B cell (primary cell): ENCODE measurements around the gene PAQR4. TPM values are rescaled to one million over a fixed set of nuclear protein-coding genes. Genes with fewer than 3 reads are reported as not detected.

Experiments
- ATAC-seq: fragments of 200-7000 bp; cut with Tn5 transposase; one replicate; pipeline ENCODE4 v1.10.0; 2021; ENCODE audit warnings: low read depth, mild to moderate bottlenecking, moderate number of reproducible peaks, moderate library complexity
- CTCF ChIA-PET: fragments of 350-600 bp; sonication (Branson Sonifier 250); formaldehyde crosslinking; loops from one replicate; lab custom pipeline; 2021; ENCODE audit warnings: antibody characterized with exemption, inconsistent platforms; lab: Charles Lee
- POLR2A ChIA-PET: fragments of 350-600 bp; sonication (Branson Sonifier 250); formaldehyde crosslinking; loops from one replicate; lab custom pipeline; 2021; ENCODE audit warnings: antibody characterized with exemption; lab: Charles Lee
- DNase-seq: peaks from one replicate; pipeline ENCODE4 v3.0.0; 2013
- H2AFZ ChIP-seq: 2 replicates; pipeline ENCODE4 v1.6.1; 2012; ENCODE audit warnings: mild to moderate bottlenecking, low read depth, low read length; ENCODE audit not compliant: insufficient read depth, poor library complexity, severe bottlenecking
- H3K27ac ChIP-seq, 2 donors: 1 replicate in 1 of 2; 2 replicates in 1 of 2; pipeline ENCODE4 v1.5.1; 2012 to 2013; ENCODE audit warnings: low read length in 2 of 2, mild to moderate bottlenecking in 2 of 2, moderate library complexity in 1 of 2
- H3K27me3 ChIP-seq, 4 experiments: fragments of 200-600 bp in 1 of 4; sonication (generic) in 1 of 4; replicated peaks in 1 of 4; 1 replicate in 2 of 4; 2 replicates in 2 of 4; pipeline versions ENCODE4 v1.6.1 to v1.7.0; 2013 to 2016; ENCODE audit warnings: low read length in 3 of 4, mild to moderate bottlenecking in 2 of 4, mixed read lengths in 1 of 4, moderate library complexity in 1 of 4; ENCODE audit not compliant: insufficient read depth in 4 of 4, control insufficient read depth in 3 of 4; ENCODE audit errors: control extremely low read depth in 1 of 4
- H3K36me3 ChIP-seq, 2 experiments: replicated peaks in 1 of 2; 1 replicate in 1 of 2; 2 replicates in 1 of 2; pipeline versions ENCODE4 v1.6.1 to v1.7.1; 2013; ENCODE audit warnings: low read length in 1 of 2; ENCODE audit not compliant: insufficient read depth in 2 of 2, control insufficient read depth in 1 of 2; ENCODE audit errors: control extremely low read depth in 1 of 2, extremely low read depth in 1 of 2
- H3K4me1 ChIP-seq, 2 donors: fragments of 200-600 bp in 1 of 2; sonication (generic) in 1 of 2; 1 replicate in 1 of 2; 2 replicates in 1 of 2; pipeline versions ENCODE4 v1.5.1 to v1.6.1; 2013 to 2017; ENCODE audit warnings: low read length in 2 of 2; ENCODE audit not compliant: control insufficient read depth in 2 of 2, insufficient read depth in 2 of 2
- H3K4me2 ChIP-seq: replicated peaks from 2 replicates; pipeline ENCODE3; 2012; ENCODE audit warnings: mild to moderate bottlenecking, low read depth, low read length; ENCODE audit not compliant: poor library complexity, severe bottlenecking
- H3K4me3 ChIP-seq, 5 experiments: fragments of 200-600 bp in 1 of 5; sonication (generic) in 1 of 5; 1 replicate in 3 of 5; 2 replicates in 2 of 5; pipeline versions ENCODE4 v1.5.1 to v1.7.0; 2011 to 2016; ENCODE audit warnings: low read length in 4 of 5, mild to moderate bottlenecking in 4 of 5, low read depth in 2 of 5, control low read depth in 1 of 5, moderate library complexity in 1 of 5; ENCODE audit not compliant: insufficient read depth in 1 of 5; ENCODE audit errors: control extremely low read depth in 1 of 5, extremely low read depth in 1 of 5
- H3K79me2 ChIP-seq: fragments of 200-600 bp; sonication (generic); one replicate; pipeline ENCODE4 v1.6.0; 2016; ENCODE audit warnings: low read length; ENCODE audit not compliant: control insufficient read depth, insufficient read depth
- H3K9ac ChIP-seq: fragments of 200-600 bp; sonication (generic); 2 replicates; pipeline ENCODE4 v1.6.1; 2017; ENCODE audit warnings: mild to moderate bottlenecking, low read length, moderate library complexity
- H3K9me3 ChIP-seq, 3 donors: one replicate each; pipeline versions ENCODE4 v1.6.1 to v1.7.1; 2013; ENCODE audit warnings: low read length in 2 of 3; ENCODE audit not compliant: control insufficient read depth in 2 of 3, insufficient read depth in 1 of 3; ENCODE audit errors: control extremely low read depth in 1 of 3
- H4K20me1 ChIP-seq: 2 replicates; pipeline ENCODE4 v1.6.0; 2012; ENCODE audit warnings: mild to moderate bottlenecking, low read length; ENCODE audit not compliant: insufficient read depth, control insufficient read depth, poor library complexity, severe bottlenecking
- H3K27ac Mint-ChIP-seq: one replicate; pipeline ENCODE4 v1.8.0; 2021; ENCODE audit warnings: mixed read lengths
- H3K27me3 Mint-ChIP-seq: one replicate; pipeline ENCODE4 v1.8.0; 2021; ENCODE audit warnings: mixed read lengths
- H3K4me1 Mint-ChIP-seq: one replicate; pipeline ENCODE4 v1.8.0; 2021; ENCODE audit warnings: mixed read lengths
- H3K4me3 Mint-ChIP-seq: one replicate; pipeline ENCODE4 v1.8.0; 2021; ENCODE audit warnings: mixed read lengths
- H3K9me3 Mint-ChIP-seq: one replicate; pipeline ENCODE4 v1.8.0; 2022; ENCODE audit warnings: mixed read lengths; ENCODE audit not compliant: insufficient read depth
- EZH2 ChIP-seq: IDR thresholded peaks from 2 replicates; pipeline ENCODE4 v1.6.1; 2012; ENCODE audit warnings: borderline replicate concordance, low read depth, mild to moderate bottlenecking, moderate library complexity, low read length; ENCODE audit not compliant: insufficient read depth, poor library complexity, severe bottlenecking
- WGBS: methylation state at CpG from one replicate; pipeline ENCODE4 v1.1.5; 2013; ENCODE audit warnings: missing lambda C conversion rate; ENCODE audit not compliant: insufficient coverage; 5-methylcytosine and 5-hydroxymethylcytosine counted together
- intact Hi-C: fragments of 100-400 bp; cut with micrococcal nuclease; formaldehyde crosslinking; loops from one replicate; pipeline ENCODE4 v1.10.0; 2022
- polyA plus RNA-seq: library from polyadenylated mRNA; depleted of rRNA; stranded (reverse); fragments of >200 nt; gene quantifications from 2 replicates; pipeline ENCODE4 v1.2.3, GENCODE V29; 2012
- total RNA-seq, 2 donors: library from RNA; stranded (reverse); fragments of 120-200 nt in 1 of 2; gene quantifications; 1 replicate in 1 of 2; 2 replicates in 1 of 2; pipeline versions ENCODE4 v1.2.3 to v1.2.4, GENCODE V29; 2013 to 2022
- TF ChIP-seq, protein P1 (sequence below): fragments of 200-600 bp; IDR thresholded peaks from one replicate; pipeline ENCODE4 v1.8.0; 2022; ENCODE audit warnings: antibody characterized with exemption, mild to moderate bottlenecking

Gene PAQR4
- total and polyA plus RNA-seq, 2 donors (not counting 1 experiment from before 2014, with no cell fraction given) = 2.6 to 2.8 TPM

GRCh38 chr16:2979669-2980226 lies 10.6 kb downstream of the PAQR4 start:
- ATAC-seq (no peak), DNase-seq (peak; percentile 39)
- Histone ChIP-seq H3K27me3 (peaks cover 0 to 8% (median 1%) of the 10 kb centered on the region in 4 experiments), H3K9ac (peak overlapping the region; percentile 98), H3K79me2 (peaks cover 6% of the 10 kb centered on the region), H3K4me1 (peaks cover 18 to 39% of the 10 kb centered on the region in 2 donors), H3K27ac (no peak overlapping the region), H3K4me3 (peak overlapping the region in 4 of 5 experiments; percentile 74 to 96 (median 86)), H3K9me3 (no peaks in the 10 kb centered on the region), H2AFZ (peak overlapping the region; percentile 94), H4K20me1 (peaks cover 5% of the 10 kb centered on the region), H3K4me2 (peak overlapping the region; percentile 99), H3K36me3 (no peaks in the 10 kb centered on the region)
- peaks cover 21% of the 10 kb centered on the region for H3K4me1 Mint-ChIP-seq
- no peaks in the 10 kb centered on the region for H3K9me3 Mint-ChIP-seq
- ChIA-PET POLR2A (interaction anchor here (0.5 to 1.5 kb wide), 4 partner anchors 12 to 180 kb away, joined by 3 to 10 read pairs (median 4); no protein-coding TSS in a partner anchor), CTCF (interaction anchor here (1.8 kb wide), 1 partner anchor 49 kb away, joined by 8 read pairs; no protein-coding TSS in a partner anchor)
- no peaks in the 10 kb centered on the region for H3K27me3 Mint-ChIP-seq
- TF ChIP-seq EZH2 = no peak
- TF ChIP-seq, protein P1, sequence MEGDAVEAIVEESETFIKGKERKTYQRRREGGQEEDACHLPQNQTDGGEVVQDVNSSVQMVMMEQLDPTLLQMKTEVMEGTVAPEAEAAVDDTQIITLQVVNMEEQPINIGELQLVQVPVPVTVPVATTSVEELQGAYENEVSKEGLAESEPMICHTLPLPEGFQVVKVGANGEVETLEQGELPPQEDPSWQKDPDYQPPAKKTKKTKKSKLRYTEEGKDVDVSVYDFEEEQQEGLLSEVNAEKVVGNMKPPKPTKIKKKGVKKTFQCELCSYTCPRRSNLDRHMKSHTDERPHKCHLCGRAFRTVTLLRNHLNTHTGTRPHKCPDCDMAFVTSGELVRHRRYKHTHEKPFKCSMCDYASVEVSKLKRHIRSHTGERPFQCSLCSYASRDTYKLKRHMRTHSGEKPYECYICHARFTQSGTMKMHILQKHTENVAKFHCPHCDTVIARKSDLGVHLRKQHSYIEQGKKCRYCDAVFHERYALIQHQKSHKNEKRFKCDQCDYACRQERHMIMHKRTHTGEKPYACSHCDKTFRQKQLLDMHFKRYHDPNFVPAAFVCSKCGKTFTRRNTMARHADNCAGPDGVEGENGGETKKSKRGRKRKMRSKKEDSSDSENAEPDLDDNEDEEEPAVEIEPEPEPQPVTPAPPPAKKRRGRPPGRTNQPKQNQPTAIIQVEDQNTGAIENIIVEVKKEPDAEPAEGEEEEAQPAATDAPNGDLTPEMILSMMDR = no peak
- H3K27ac Mint-ChIP-seq = peak overlapping the region; percentile 3
- peak overlapping the region; percentile 66 for H3K4me3 Mint-ChIP-seq
- intact Hi-C loops = loop anchor here (1.0 to 5.0 kb wide), 4 partner anchors 10 to 202 kb away; partner anchors contain the start of genes ELOB, FLYWCH2 and PAQR4
- 7% methylated on average over 43 of the region's 43 CpGs for WGBS
